Measurements from ENCODE around the gene CLPTM1L.

GRCh38 chr5:1297243-1297642 lies 47.7 kb downstream of the CLPTM1L start:
- TF ChIP-seq CTCF (IDR thresholded peaks at IDR 0.05) (no peak), ZFX (IDR thresholded peaks at IDR 0.05; ENCODE audit: borderline replicate concordance) (no peak)
